Measurements from ENCODE around the gene PHACTR3.

- TF ChIP-seq MAX (IDR thresholded peaks at IDR 0.05), result no peak
- TF ChIP-seq REST (IDR thresholded peaks at IDR 0.05; ENCODE audit: low read depth), result no peak
- TF ChIP-seq TCF12 (IDR thresholded peaks at IDR 0.05; ENCODE audit: low read depth), result no peak
- TF ChIP-seq TAF1 (IDR thresholded peaks at IDR 0.05; ENCODE audit: low read depth), result no peak
- TF ChIP-seq FOXM1 (IDR thresholded peaks at IDR 0.05; ENCODE audit: borderline replicate concordance, low read depth), result no peak
- no peak for TF ChIP-seq YY1 (IDR thresholded peaks at IDR 0.05; ENCODE audit: low read depth)
- no peak for TF ChIP-seq RAD21 (IDR thresholded peaks at IDR 0.05; ENCODE audit: low read depth)
Measured at GRCh38 chr20:59776626-59777330, 172.4 kb downstream of the PHACTR3 start.

Measured in Ishikawa (cell line).